Liver (tissue), 3 donors: ENCODE measurements around the gene ADCY3.

Experiments
- FOXA1 ChIP-seq: IDR thresholded peaks from 2 replicates; pipeline ENCODE4 v1.6.1; 2016; ENCODE audit warnings: antibody characterized with exemption
- FOXA2 ChIP-seq: IDR thresholded peaks from 2 replicates; pipeline ENCODE4 v1.6.1; 2016; ENCODE audit warnings: antibody characterized with exemption
- GABPA ChIP-seq, 2 donors: IDR thresholded peaks in 1 of 2; conservative IDR thresholded peaks in 1 of 2; 2 replicates each; pipeline ENCODE4 v1.6.1; 2016; ENCODE audit warnings: antibody characterized with exemption in 2 of 2, mild to moderate bottlenecking in 1 of 2, moderate library complexity in 1 of 2
- HNF4A ChIP-seq, 2 donors: conservative IDR thresholded peaks; 2 replicates each; pipeline ENCODE4 v1.6.1; 2016; ENCODE audit warnings: antibody characterized with exemption in 2 of 2, mild to moderate bottlenecking in 2 of 2
- HNF4G ChIP-seq: IDR thresholded peaks from 2 replicates; pipeline ENCODE4 v1.6.1; 2016; ENCODE audit warnings: antibody characterized with exemption
- RAD21 ChIP-seq, 2 donors: IDR thresholded peaks; 2 replicates each; pipeline ENCODE4 v1.6.1; 2016; ENCODE audit warnings: antibody characterized with exemption in 2 of 2, mild to moderate bottlenecking in 2 of 2
- RXRA ChIP-seq, 2 donors: IDR thresholded peaks; 2 replicates each; pipeline ENCODE4 v1.6.1; 2017 to 2018; ENCODE audit warnings: antibody characterized with exemption in 2 of 2, mild to moderate bottlenecking in 1 of 2
- SP1 ChIP-seq: IDR thresholded peaks from 2 replicates; pipeline ENCODE4 v1.6.1; 2018; ENCODE audit warnings: antibody characterized with exemption, mild to moderate bottlenecking
- TAF1 ChIP-seq: conservative IDR thresholded peaks from 2 replicates; pipeline ENCODE4 v1.6.1; 2016; ENCODE audit warnings: antibody characterized with exemption, mild to moderate bottlenecking
- YY1 ChIP-seq: IDR thresholded peaks from 2 replicates; pipeline ENCODE4 v1.6.1; 2016; ENCODE audit warnings: antibody characterized with exemption, mild to moderate bottlenecking
- TF ChIP-seq, protein P1 (sequence below): fragments of 150-350 bp; IDR thresholded peaks from 2 replicates; pipeline ENCODE4 v1.5.1; 2017; ENCODE audit warnings: improper control_type of control experiment, low read depth, low read length; ENCODE audit not compliant: missing input control
- TF ChIP-seq, protein P2 (sequence below): IDR thresholded peaks from 2 replicates; pipeline ENCODE4 v1.6.1; 2016; ENCODE audit warnings: antibody characterized with exemption, mild to moderate bottlenecking
- TF ChIP-seq, protein P3 (sequence below): IDR thresholded peaks from 2 replicates; pipeline ENCODE4 v1.6.1; 2016; ENCODE audit warnings: antibody characterized with exemption
- TF ChIP-seq, protein P4 (sequence below): IDR thresholded peaks from 2 replicates; pipeline ENCODE4 v1.6.1; 2016; ENCODE audit warnings: antibody characterized with exemption
- donor health status: healthy.
- donor health status: healthy.

DNA sequence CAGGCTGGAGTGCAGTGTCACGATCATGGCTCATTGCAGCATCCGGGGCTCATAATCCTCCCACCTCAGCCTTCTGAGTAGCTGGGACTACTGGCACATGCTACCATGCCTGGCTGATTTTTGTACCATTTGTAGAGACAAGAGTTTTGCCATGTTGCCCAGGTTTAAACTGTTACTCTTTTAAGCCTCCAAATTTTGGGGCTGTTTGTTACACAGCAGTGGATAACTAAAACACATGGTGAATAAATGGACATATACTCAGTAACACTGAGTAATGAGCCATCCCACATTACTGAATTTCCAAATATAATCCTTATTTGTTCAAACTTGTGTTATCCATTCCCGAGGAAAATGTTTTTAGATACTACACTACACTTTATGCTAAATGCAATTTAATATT is 9.8 kb downstream of the ADCY3 start:
- TF ChIP-seq RAD21 (IDR thresholded peaks at IDR 0.05) (no peak), YY1 (no peak), FOXA2 (no peak), TAF1 (no peak), FOXA1 (no peak), GABPA (IDR thresholded peaks at IDR 0.05 in 1 of 2, conservative IDR thresholded peaks at IDR 0.05 in 1 of 2) (no peak), HNF4G (no peak), SP1 (no peak), RXRA (IDR thresholded peaks at IDR 0.05) (no peak), HNF4A (conservative IDR thresholded peaks at IDR 0.05) (no peak)
- TF ChIP-seq, protein P1, sequence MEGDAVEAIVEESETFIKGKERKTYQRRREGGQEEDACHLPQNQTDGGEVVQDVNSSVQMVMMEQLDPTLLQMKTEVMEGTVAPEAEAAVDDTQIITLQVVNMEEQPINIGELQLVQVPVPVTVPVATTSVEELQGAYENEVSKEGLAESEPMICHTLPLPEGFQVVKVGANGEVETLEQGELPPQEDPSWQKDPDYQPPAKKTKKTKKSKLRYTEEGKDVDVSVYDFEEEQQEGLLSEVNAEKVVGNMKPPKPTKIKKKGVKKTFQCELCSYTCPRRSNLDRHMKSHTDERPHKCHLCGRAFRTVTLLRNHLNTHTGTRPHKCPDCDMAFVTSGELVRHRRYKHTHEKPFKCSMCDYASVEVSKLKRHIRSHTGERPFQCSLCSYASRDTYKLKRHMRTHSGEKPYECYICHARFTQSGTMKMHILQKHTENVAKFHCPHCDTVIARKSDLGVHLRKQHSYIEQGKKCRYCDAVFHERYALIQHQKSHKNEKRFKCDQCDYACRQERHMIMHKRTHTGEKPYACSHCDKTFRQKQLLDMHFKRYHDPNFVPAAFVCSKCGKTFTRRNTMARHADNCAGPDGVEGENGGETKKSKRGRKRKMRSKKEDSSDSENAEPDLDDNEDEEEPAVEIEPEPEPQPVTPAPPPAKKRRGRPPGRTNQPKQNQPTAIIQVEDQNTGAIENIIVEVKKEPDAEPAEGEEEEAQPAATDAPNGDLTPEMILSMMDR = no peak
- TF ChIP-seq, protein P2, sequence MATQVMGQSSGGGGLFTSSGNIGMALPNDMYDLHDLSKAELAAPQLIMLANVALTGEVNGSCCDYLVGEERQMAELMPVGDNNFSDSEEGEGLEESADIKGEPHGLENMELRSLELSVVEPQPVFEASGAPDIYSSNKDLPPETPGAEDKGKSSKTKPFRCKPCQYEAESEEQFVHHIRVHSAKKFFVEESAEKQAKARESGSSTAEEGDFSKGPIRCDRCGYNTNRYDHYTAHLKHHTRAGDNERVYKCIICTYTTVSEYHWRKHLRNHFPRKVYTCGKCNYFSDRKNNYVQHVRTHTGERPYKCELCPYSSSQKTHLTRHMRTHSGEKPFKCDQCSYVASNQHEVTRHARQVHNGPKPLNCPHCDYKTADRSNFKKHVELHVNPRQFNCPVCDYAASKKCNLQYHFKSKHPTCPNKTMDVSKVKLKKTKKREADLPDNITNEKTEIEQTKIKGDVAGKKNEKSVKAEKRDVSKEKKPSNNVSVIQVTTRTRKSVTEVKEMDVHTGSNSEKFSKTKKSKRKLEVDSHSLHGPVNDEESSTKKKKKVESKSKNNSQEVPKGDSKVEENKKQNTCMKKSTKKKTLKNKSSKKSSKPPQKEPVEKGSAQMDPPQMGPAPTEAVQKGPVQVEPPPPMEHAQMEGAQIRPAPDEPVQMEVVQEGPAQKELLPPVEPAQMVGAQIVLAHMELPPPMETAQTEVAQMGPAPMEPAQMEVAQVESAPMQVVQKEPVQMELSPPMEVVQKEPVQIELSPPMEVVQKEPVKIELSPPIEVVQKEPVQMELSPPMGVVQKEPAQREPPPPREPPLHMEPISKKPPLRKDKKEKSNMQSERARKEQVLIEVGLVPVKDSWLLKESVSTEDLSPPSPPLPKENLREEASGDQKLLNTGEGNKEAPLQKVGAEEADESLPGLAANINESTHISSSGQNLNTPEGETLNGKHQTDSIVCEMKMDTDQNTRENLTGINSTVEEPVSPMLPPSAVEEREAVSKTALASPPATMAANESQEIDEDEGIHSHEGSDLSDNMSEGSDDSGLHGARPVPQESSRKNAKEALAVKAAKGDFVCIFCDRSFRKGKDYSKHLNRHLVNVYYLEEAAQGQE = no peak
- TF ChIP-seq, protein P3, sequence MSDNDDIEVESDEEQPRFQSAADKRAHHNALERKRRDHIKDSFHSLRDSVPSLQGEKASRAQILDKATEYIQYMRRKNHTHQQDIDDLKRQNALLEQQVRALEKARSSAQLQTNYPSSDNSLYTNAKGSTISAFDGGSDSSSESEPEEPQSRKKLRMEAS = no peak
- TF ChIP-seq, protein P4, sequence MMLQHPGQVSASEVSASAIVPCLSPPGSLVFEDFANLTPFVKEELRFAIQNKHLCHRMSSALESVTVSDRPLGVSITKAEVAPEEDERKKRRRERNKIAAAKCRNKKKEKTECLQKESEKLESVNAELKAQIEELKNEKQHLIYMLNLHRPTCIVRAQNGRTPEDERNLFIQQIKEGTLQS = no peak
